ENCODE measurements around the gene CCDC172. TPM values are rescaled to one million over a fixed set of nuclear protein-coding genes. Genes with fewer than 3 reads are reported as not detected.

The CCDC172 gene
- total RNA-seq, 1 donor from 2014 or later: not detected

DNA sequence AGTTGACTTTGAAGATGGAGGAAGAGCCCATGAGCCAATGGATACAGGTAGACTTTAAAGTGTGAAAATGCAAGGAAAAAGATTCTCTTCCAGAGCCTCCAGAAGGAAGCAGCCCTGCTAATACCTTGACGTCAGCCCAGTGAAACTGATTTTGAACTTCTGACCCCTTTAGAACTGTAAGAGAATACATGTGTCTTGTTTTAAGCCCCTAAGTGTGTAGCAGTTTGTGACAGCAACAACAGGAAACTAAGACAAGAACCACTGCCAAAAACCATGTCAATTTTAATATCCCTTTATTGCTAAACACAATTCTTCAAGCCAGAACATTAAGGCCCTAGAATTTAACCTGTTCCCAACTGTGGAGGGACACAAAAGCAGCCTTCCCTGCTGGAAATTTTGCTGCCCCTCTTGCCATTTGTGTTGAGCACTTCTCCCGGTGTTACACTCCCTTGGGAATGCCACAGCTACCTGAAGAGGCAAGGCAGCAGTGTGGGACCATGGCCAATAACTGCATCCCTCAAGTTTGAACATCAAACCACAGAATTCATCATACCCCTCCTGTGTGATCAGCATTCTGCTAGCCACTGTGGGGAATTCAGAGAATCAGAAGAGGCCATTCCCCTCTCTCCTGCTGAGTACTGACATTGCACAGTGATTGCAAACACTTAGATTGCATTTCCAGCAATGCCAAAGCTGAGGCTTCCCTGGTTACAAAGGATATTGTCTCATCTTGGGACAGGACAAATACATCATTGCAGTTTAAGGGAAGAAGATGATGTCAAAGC, 12.3 kb upstream of the CCDC172 start:
- DNase-seq (ENCODE audit: low spot score): no peak
- Mint-ChIP-seq H3K4me3 (ENCODE audit: unreplicated experiment) (no peak overlapping the region), H3K36me3 (ENCODE audit: low read depth) (no peaks in the 10 kb centered on the region), H3K27ac (ENCODE audit: unreplicated experiment) (no peak overlapping the region), H3K4me1 (ENCODE audit: low read depth) (peaks cover 14% of the 10 kb centered on the region), H3K27me3 (ENCODE audit: low read depth) (no peaks in the 10 kb centered on the region), H3K9me3 (ENCODE audit: low read depth) (peaks cover 5% of the 10 kb centered on the region)
- TF ChIP-seq, protein P1, sequence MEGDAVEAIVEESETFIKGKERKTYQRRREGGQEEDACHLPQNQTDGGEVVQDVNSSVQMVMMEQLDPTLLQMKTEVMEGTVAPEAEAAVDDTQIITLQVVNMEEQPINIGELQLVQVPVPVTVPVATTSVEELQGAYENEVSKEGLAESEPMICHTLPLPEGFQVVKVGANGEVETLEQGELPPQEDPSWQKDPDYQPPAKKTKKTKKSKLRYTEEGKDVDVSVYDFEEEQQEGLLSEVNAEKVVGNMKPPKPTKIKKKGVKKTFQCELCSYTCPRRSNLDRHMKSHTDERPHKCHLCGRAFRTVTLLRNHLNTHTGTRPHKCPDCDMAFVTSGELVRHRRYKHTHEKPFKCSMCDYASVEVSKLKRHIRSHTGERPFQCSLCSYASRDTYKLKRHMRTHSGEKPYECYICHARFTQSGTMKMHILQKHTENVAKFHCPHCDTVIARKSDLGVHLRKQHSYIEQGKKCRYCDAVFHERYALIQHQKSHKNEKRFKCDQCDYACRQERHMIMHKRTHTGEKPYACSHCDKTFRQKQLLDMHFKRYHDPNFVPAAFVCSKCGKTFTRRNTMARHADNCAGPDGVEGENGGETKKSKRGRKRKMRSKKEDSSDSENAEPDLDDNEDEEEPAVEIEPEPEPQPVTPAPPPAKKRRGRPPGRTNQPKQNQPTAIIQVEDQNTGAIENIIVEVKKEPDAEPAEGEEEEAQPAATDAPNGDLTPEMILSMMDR (IDR thresholded peaks at IDR 0.05): no peak

DNA sequence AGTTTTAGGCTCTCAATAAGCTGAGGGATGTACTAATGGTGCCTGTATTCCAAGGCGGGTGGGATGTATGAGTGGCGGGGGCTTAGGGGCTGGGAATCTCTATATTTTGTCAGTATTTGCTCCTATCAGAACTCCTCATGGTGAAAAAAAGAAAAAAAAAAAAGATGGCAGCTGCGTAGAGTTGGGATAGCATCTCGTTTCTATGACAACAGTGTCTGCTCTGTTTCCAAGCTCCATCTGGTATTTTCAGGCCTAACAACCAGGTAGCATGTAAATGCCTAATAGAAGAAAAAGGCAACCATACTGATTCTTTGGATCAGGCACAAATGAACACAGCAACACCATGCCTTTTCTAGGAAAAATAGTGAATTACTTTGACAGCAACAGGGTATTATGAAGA, 11.7 kb upstream of the CCDC172 start:
- Mint-ChIP-seq H3K9me3 (ENCODE audit: low read depth) (peaks cover 5% of the 10 kb centered on the region), H3K4me3 (ENCODE audit: unreplicated experiment) (no peak overlapping the region), H3K27me3 (ENCODE audit: low read depth) (no peaks in the 10 kb centered on the region), H3K36me3 (ENCODE audit: low read depth) (no peaks in the 10 kb centered on the region), H3K4me1 (ENCODE audit: low read depth) (peaks cover 8% of the 10 kb centered on the region), H3K27ac (ENCODE audit: unreplicated experiment) (no peak overlapping the region)
- TF ChIP-seq, protein P1 (IDR thresholded peaks at IDR 0.05): no peak
- DNase-seq (ENCODE audit: low spot score): no peak

DNA sequence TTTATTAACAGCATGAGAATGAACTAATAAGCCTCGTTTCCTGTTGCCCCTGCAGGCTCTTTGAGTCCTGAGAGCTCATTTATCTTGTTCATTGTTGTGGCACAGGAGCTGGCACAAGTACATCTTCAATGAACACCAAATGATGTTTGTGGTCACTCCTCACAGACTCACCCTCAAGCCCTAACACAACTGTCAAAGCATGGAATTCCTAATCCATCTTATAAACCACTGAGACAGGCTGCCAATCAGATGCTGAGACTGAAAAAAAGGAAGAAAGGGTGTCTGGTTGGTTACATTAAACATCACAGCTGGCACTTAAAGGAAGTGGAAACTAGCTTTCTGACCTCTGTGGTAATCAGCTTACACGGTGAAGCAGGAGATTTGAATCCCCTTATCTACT, 7.7 kb upstream of the CCDC172 start:
- Mint-ChIP-seq H3K27me3 (ENCODE audit: low read depth) (no peaks in the 10 kb centered on the region), H3K36me3 (ENCODE audit: low read depth) (no peaks in the 10 kb centered on the region), H3K9me3 (ENCODE audit: low read depth) (peaks cover 5% of the 10 kb centered on the region), H3K4me3 (ENCODE audit: unreplicated experiment) (no peak overlapping the region), H3K4me1 (ENCODE audit: low read depth) (no peaks in the 10 kb centered on the region), H3K27ac (ENCODE audit: unreplicated experiment) (no peak overlapping the region)
- DNase-seq (ENCODE audit: low spot score): no peak
- TF ChIP-seq, protein P1 (IDR thresholded peaks at IDR 0.05): no peak

DNA sequence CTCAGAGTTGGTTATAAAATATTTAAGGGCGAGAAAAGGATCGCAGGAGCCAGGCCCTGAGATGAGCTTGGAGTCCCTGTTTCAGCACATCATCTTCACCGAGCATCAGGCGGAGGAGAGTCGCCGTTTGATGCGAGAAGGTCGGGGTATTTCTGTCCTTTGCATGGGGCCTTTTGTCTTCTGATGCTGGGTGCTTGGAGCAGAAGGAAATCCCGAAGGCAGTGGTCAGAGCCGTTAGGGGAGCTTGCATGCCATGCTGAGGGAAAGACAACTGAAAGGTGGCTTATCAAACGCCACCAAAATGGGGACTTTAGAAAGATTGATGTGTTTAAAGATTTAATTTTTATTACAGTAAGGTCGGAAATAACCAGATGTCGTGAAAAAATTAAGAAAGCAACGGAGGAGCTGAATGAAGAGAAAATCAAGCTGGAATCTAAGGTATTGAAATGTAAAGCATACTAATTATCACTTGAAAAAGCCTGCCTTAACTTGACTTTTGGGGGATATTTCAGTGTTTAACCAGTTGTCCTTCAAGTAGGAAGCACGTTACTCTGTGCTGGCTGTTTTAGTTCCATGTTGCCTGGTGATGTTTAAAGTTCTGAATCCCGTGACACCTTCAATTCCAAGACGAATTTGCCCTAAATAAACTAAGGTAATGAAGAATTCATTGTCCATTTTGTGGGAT, 845 bp downstream of the CCDC172 start:
- Mint-ChIP-seq H3K4me1 (ENCODE audit: low read depth) (no peaks in the 10 kb centered on the region), H3K27ac (ENCODE audit: unreplicated experiment) (no peak overlapping the region), H3K36me3 (ENCODE audit: low read depth) (no peaks in the 10 kb centered on the region), H3K9me3 (ENCODE audit: low read depth) (no peaks in the 10 kb centered on the region), H3K27me3 (ENCODE audit: low read depth) (no peaks in the 10 kb centered on the region), H3K4me3 (ENCODE audit: unreplicated experiment) (no peak overlapping the region)
- TF ChIP-seq, protein P1 (IDR thresholded peaks at IDR 0.05): no peak
- DNase-seq (ENCODE audit: low spot score): no peak

DNA sequence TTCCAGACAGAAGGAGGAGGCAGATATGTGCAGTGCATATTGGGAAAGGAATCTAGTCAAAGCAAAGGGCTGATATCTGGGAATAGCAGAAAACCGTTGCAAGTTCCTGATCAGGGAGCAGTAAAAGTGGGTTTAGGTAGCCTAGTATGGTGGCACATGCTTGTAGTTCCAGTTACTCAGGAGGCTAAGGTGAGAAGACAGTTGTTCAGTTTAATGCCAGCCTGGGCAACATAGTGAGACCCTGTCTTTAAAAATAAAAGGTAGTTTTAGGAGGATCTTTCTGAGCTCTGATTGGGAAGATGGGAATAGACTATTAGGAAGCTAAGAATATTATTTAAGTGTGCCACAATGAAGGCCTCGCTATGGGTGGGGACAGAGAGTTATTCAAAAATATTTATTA, 1.7 kb downstream of the CCDC172 start:
- TF ChIP-seq, protein P1 (IDR thresholded peaks at IDR 0.05): no peak
- no peak overlapping the region for H3K27ac Mint-ChIP-seq (ENCODE audit: unreplicated experiment)
- H3K27me3 Mint-ChIP-seq (ENCODE audit: low read depth): no peaks in the 10 kb centered on the region
- no peaks in the 10 kb centered on the region for H3K9me3 Mint-ChIP-seq (ENCODE audit: low read depth)
- no peaks in the 10 kb centered on the region for H3K36me3 Mint-ChIP-seq (ENCODE audit: low read depth)
- no peak for DNase-seq (ENCODE audit: low spot score)
- H3K4me3 Mint-ChIP-seq (ENCODE audit: unreplicated experiment): no peak overlapping the region
- no peaks in the 10 kb centered on the region for H3K4me1 Mint-ChIP-seq (ENCODE audit: low read depth)
